Cardiac septum (tissue), 1 donor: ENCODE data around the gene SLC24A3. TPM values are rescaled to one million over a fixed set of nuclear protein-coding genes. Genes with fewer than 3 reads are reported as not detected.

ENCODE experiments used
- DNase-seq: peaks from one replicate; pipeline ENCODE4 v3.0.0-alpha.2; 2020; ENCODE audit warnings: low spot score
- intact Hi-C: fragments of 100-400 bp; cut with DNase I; formaldehyde crosslinking; loops from one replicate; pipeline ENCODE4 v1.14.0; 2022
- total RNA-seq: library from RNA; stranded (reverse); fragmentation: NEBNext Ultra II Directional; extraction: Animal tissue kit (Norgen Biotek cat#: 25700); gene quantifications from one replicate; pipeline ENCODE4 v1.2.1, GENCODE V29; 2021
- donor health status: DM: no; HTN: no; CAD: no.

The SLC24A3 gene
- total RNA-seq, 1 donor from 2014 or later = 0.86 TPM

- no peak for DNase-seq
- intact Hi-C loops = no loop called here
Measured at GRCh38 chr20:19435316-19435715, 222.9 kb downstream of the SLC24A3 start.

GRCh38 chr20:19435821-19436220 lies 223.4 kb downstream of the SLC24A3 start:
- intact Hi-C loops = no loop called here
- no peak for DNase-seq

GRCh38 chr20:19438488-19438887 lies 226.0 kb downstream of the SLC24A3 start:
- intact Hi-C loops = no loop called here
- no peak for DNase-seq

GRCh38 chr20:19440660-19441527 lies 228.5 kb downstream of the SLC24A3 start:
- no peak for DNase-seq
- intact Hi-C loops = no loop called here

GRCh38 chr20:19446246-19446645 lies 233.8 kb downstream of the SLC24A3 start:
- no peak for DNase-seq
- intact Hi-C loops = no loop called here

GRCh38 chr20:19448632-19449031 lies 236.2 kb downstream of the SLC24A3 start:
- intact Hi-C loops = no loop called here
- no peak for DNase-seq

- intact Hi-C loops = no loop called here
- no peak for DNase-seq
Measured at GRCh38 chr20:19449051-19449450, 236.6 kb downstream of the SLC24A3 start.

GRCh38 chr20:19451231-19451922 lies 238.9 kb downstream of the SLC24A3 start:
- DNase-seq = no peak
- intact Hi-C loops = no loop called here

GRCh38 chr20:19451923-19452295 lies 239.5 kb downstream of the SLC24A3 start:
- DNase-seq = no peak
- intact Hi-C loops = no loop called here

- DNase-seq = no peak
- intact Hi-C loops = no loop called here
Measured at GRCh38 chr20:19453410-19453809, 241.0 kb downstream of the SLC24A3 start.

- DNase-seq = no peak
- intact Hi-C loops = no loop called here
Measured at GRCh38 chr20:19453862-19454261, 241.4 kb downstream of the SLC24A3 start.

GRCh38 chr20:19456595-19457395 lies 244.4 kb downstream of the SLC24A3 start:
- intact Hi-C loops = no loop called here
- no peak for DNase-seq

GRCh38 chr20:19457611-19458010 lies 245.2 kb downstream of the SLC24A3 start:
- intact Hi-C loops = no loop called here
- no peak for DNase-seq

GRCh38 chr20:19460386-19460785 lies 247.9 kb downstream of the SLC24A3 start:
- intact Hi-C loops = no loop called here
- DNase-seq = no peak

- intact Hi-C loops = no loop called here
- DNase-seq = no peak
Measured at GRCh38 chr20:19462491-19462890, 250.0 kb downstream of the SLC24A3 start.

GRCh38 chr20:19463597-19463996 lies 251.2 kb downstream of the SLC24A3 start:
- no peak for DNase-seq
- intact Hi-C loops = no loop called here

GRCh38 chr20:19465536-19465935 lies 253.1 kb downstream of the SLC24A3 start:
- no peak for DNase-seq
- intact Hi-C loops = no loop called here

GRCh38 chr20:19466206-19466928 lies 253.9 kb downstream of the SLC24A3 start:
- DNase-seq = no peak
- intact Hi-C loops = no loop called here

- no peak for DNase-seq
- intact Hi-C loops = no loop called here
Measured at GRCh38 chr20:19473216-19473921, 260.9 kb downstream of the SLC24A3 start.
